Measurements from ENCODE around the gene RTN4R.

RTN4R gene

GRCh38 chr22:20253161-20253560 is 15.0 kb downstream of the RTN4R start:
- no peak for DNase-seq (ENCODE audit: extremely low read depth, low read depth)
- TF ChIP-seq CTCF (IDR thresholded peaks at IDR 0.05; ENCODE audit: low read depth, low read length, missing control alignments), result no peak
- no peak overlapping the region for H3K4me3 ChIP-seq (replicated peaks; ENCODE audit: low read depth, low read length)

- DNase-seq (ENCODE audit: extremely low read depth, low read depth), result no peak
- H3K4me3 ChIP-seq (replicated peaks; ENCODE audit: low read depth, low read length), result no peak overlapping the region
- TF ChIP-seq CTCF (IDR thresholded peaks at IDR 0.05; ENCODE audit: low read depth, low read length, missing control alignments), result no peak
Observed at GRCh38 chr22:20251981-20252380, 16.1 kb downstream of the RTN4R start.

- H3K4me3 ChIP-seq (replicated peaks; ENCODE audit: low read depth, low read length), result no peak overlapping the region
- TF ChIP-seq CTCF (IDR thresholded peaks at IDR 0.05; ENCODE audit: low read depth, low read length, missing control alignments), result no peak
- no peak for DNase-seq (ENCODE audit: extremely low read depth, low read depth)
Observed at GRCh38 chr22:20251491-20251890, 16.6 kb downstream of the RTN4R start.

DNA sequence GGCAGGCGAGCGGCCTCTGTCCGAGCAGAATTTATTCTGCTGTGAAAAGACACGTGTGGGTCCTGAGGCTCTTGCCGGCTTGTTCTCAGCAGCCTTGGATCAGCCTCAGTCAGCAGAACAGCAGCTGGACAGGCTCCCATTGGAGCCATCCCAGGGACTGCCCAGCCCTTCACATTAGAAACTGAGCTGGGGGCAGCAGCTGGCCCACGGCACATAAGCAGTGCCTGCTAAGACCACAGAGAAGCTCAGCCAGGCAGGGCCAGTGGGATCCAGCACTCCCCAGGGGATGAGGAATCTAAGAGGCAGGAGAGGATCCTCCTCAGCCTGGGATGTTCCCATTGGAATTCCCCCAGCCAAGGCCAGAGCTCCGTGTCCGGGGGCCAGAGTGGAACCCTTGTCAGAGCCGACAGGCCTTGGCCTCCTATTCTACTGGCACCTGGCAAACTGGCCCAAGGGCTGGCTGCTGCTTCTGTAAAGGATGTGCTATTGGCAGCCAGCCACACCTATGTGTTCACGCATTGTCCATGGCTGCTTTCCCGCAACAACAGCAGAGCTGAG is 18.2 kb downstream of the RTN4R start:
- DNase-seq (ENCODE audit: extremely low read depth, low read depth), result no peak
- no peak for TF ChIP-seq CTCF (IDR thresholded peaks at IDR 0.05; ENCODE audit: low read depth, low read length, missing control alignments)
- H3K4me3 ChIP-seq (replicated peaks; ENCODE audit: low read depth, low read length), result no peak overlapping the region

DNA sequence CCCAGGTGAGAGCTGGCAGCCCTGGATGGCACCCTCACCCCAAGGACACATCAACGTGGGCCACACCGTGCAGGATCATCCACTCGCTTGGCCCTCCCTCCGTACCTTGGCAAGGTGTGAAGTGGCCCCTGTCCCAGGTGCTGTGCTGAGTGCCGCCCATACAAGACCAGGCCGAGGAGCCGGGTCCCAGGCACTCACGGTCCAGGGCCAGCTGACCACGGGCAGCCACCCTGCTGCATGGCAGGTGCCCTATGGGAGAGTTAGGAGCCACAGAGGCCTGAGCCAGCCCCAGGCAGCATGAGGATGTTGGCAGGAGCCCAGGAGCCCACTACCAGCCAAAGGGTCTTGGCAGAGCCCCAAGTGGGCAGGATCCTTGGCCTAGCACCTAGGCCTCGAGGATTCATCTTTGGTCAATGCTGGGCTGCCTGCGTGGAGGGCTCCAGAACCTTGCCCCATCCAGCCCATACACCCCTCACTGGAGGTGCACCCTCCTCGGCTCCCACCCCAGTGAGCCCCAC is 19.6 kb downstream of the RTN4R start:
- no peak overlapping the region for H3K4me3 ChIP-seq (replicated peaks; ENCODE audit: low read depth, low read length)
- DNase-seq (ENCODE audit: extremely low read depth, low read depth), result no peak
- no peak for TF ChIP-seq CTCF (IDR thresholded peaks at IDR 0.05; ENCODE audit: low read depth, low read length, missing control alignments)

DNA sequence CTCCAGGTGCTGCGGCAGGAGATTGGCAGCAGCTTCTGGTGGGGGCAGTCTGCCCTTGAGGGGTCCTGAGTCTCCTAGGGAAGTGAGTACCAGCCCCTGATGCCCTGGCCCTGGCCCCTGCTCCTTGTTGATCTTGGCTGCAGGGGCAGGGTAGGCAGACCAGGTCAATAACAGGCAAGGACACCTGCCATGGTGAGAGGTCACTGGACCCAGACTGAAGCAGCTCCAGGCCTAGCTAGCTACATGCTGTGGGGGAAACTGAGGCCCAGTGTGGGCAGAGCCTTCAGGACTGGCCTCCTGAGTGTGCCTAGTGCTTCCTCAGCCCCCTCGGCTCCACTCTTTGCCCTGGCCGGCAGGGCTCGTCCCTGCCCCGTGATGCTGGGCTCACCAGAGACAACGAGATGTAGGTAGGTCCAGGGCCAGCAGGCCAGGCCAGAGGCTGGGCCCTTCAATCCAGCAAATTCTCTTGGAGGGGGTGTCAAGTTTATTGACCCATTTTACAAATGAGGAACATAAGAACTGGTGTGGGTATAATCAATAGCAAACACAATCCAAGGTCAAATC is 20.4 kb downstream of the RTN4R start:
- DNase-seq (ENCODE audit: extremely low read depth, low read depth), result no peak
- no peak for TF ChIP-seq CTCF (IDR thresholded peaks at IDR 0.05; ENCODE audit: low read depth, low read length, missing control alignments)
- no peak overlapping the region for H3K4me3 ChIP-seq (replicated peaks; ENCODE audit: low read depth, low read length)
